Thyroid gland (tissue), 4 donors: ENCODE results near the gene DGCR2.

Experiments used
- POLR2A ChIP-seq, 2 donors: fragments of 450-650 bp; IDR thresholded peaks; one replicate each; pipeline ENCODE4 v1.6.1; 2017; ENCODE audit warnings: antibody characterized with exemption in 2 of 2, mild to moderate bottlenecking in 2 of 2, moderate library complexity in 1 of 2
- TF ChIP-seq, protein P1 (sequence below), 6 experiments: fragments of 200-600 bp in 3 of 6; fragments of 450-650 bp in 3 of 6; sonication (generic) in 3 of 6; IDR thresholded peaks; one replicate each; pipeline ENCODE4 v1.5.1; 2016 to 2019; ENCODE audit warnings: antibody characterized with exemption in 6 of 6, mild to moderate bottlenecking in 2 of 6, inconsistent platforms in 1 of 6, moderate library complexity in 1 of 6

DNA sequence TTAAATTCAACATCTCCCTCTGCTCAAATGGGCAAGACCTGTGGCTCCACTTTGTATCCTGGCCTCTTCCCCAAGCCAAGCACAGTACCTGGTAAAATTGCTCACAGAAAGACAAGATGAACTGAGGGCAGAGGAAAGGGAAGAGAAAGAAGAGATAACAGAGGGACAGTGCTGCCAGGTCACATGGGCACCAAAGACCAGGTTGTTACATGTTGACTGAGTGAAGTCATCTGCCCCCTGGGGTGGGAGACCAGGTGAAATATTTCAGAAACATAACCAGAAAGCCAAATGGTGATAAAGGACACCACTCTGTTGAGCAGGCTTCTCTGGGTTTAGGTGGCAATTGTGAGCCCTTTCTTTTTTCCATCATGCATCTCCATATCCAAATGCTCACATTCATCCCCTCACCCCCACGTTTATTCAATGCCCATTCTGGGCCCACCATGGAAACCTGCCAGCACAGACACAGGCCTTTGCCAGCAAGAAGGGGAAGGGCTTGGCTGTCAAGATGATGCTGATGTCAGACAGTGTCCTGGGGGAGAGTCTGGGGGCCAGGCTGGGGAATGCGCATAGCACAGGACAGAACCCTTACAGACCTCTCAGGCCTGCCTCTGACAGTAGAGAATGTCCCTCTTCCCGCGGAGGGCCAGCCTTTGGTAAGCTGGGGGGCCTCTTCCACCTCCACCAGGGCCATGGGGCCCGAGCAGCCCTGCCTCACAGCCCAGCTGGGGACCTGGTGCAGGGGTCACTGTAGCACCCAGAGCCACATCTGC lies 51.6 kb downstream of the DGCR2 start:
- TF ChIP-seq, protein P1, sequence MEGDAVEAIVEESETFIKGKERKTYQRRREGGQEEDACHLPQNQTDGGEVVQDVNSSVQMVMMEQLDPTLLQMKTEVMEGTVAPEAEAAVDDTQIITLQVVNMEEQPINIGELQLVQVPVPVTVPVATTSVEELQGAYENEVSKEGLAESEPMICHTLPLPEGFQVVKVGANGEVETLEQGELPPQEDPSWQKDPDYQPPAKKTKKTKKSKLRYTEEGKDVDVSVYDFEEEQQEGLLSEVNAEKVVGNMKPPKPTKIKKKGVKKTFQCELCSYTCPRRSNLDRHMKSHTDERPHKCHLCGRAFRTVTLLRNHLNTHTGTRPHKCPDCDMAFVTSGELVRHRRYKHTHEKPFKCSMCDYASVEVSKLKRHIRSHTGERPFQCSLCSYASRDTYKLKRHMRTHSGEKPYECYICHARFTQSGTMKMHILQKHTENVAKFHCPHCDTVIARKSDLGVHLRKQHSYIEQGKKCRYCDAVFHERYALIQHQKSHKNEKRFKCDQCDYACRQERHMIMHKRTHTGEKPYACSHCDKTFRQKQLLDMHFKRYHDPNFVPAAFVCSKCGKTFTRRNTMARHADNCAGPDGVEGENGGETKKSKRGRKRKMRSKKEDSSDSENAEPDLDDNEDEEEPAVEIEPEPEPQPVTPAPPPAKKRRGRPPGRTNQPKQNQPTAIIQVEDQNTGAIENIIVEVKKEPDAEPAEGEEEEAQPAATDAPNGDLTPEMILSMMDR (IDR thresholded peaks at IDR 0.05), result no peak
- TF ChIP-seq POLR2A (IDR thresholded peaks at IDR 0.05), result no peak
